GM12878 (cell line): ENCODE data around the gene CLEC16A. TPM values are rescaled to one million over a fixed set of nuclear protein-coding genes. Genes with fewer than 3 reads are reported as not detected.
A peak's percentile ranks its signal among the peaks of the same experiment; 100 is the strongest.

Experiments used
- ATAC-seq: fragments of 200-7000 bp; cut with Tn5 transposase; 3 replicates; pipeline ENCODE4 v1.9.1; 2020; ENCODE audit warnings: mild to moderate bottlenecking, moderate library complexity
- BruUV-seq: library from RNA; stranded (reverse); fragments of 400-500 nt; replicated peaks from 2 replicates; lab custom pipeline; 2021; lab: Mats Ljungman, UMichigan
- CTCF ChIA-PET: fragments of 300-600 bp; sonication (Branson Sonifier 250); formaldehyde crosslinking; extraction: SDS; loops from one replicate; lab custom pipeline; 2021; ENCODE audit warnings: inconsistent platforms; lab: Yijun Ruan, JAX
- POLR2A ChIA-PET: fragments of 350-600 bp; formaldehyde crosslinking; extraction: SDS; loops from one replicate; lab custom pipeline; 2021; ENCODE audit warnings: inconsistent platforms; lab: Charles Lee
- RAD21 ChIA-PET: fragments of 300-600 bp; sonication (Branson Sonifier 250); formaldehyde crosslinking; loops from one replicate; lab custom pipeline; 2023; ENCODE audit warnings: antibody characterized with exemption; ENCODE audit not compliant: unreplicated experiment; lab: Charles Lee
- SMC1A ChIA-PET: fragments of 300-600 bp; sonication (Branson Sonifier 250); formaldehyde crosslinking; loops from one replicate; lab custom pipeline; 2023; ENCODE audit not compliant: unreplicated experiment, uncharacterized antibody; lab: Charles Lee
- DNase-seq: peaks from one replicate; pipeline ENCODE4 v3.0.0-alpha.2; 2011; ENCODE audit warnings: low read depth, low spot score
- FAIRE-seq: peaks from 3 replicates; lab custom pipeline; 2011; peaks lifted over from hg19 to GRCh38; lab: Jason Lieb, UNC
- H2AFZ ChIP-seq: 2 replicates; pipeline ENCODE4 v1.6.0; 2011; ENCODE audit warnings: low read depth, low read length, control low read depth; ENCODE audit not compliant: control insufficient read depth
- H3K27ac ChIP-seq: 2 replicates; pipeline ENCODE4 v1.5.1; 2011; ENCODE audit warnings: control low read depth; ENCODE audit not compliant: control insufficient read depth, insufficient read depth
- H3K27me3 ChIP-seq, 2 experiments: replicated peaks in 1 of 2; 2 replicates each; pipeline versions ENCODE4 v1.6.0 to v1.6.1; 2011; ENCODE audit warnings: low read length in 1 of 2; ENCODE audit not compliant: control insufficient read depth in 2 of 2, insufficient read depth in 2 of 2
- H3K36me3 ChIP-seq, 2 experiments: 2 replicates each; pipeline ENCODE4 v1.5.1; 2011; ENCODE audit warnings: low read length in 1 of 2; ENCODE audit not compliant: control insufficient read depth in 2 of 2, insufficient read depth in 2 of 2
- H3K4me1 ChIP-seq: 2 replicates; pipeline ENCODE4 v1.6.1; 2011; ENCODE audit warnings: mild to moderate bottlenecking, low read length, moderate library complexity, mixed read lengths; ENCODE audit not compliant: control insufficient read depth, insufficient read depth
- H3K4me2 ChIP-seq: 2 replicates; pipeline ENCODE4 v1.6.0; 2011; ENCODE audit warnings: control low read depth; ENCODE audit not compliant: control insufficient read depth, insufficient read depth
- H3K4me3 ChIP-seq: fragments of 200-600 bp; sonication (generic); 2 replicates; pipeline ENCODE4 v1.5.1; 2016
- H3K79me2 ChIP-seq: 2 replicates; pipeline ENCODE4 v1.6.0; 2011; ENCODE audit warnings: low read length; ENCODE audit not compliant: control insufficient read depth, insufficient read depth
- H3K9ac ChIP-seq: 2 replicates; pipeline ENCODE4 v1.8.0; 2011; ENCODE audit warnings: low read length, control low read depth, mixed read lengths; ENCODE audit not compliant: control insufficient read depth, insufficient read depth
- H3K9me3 ChIP-seq: replicated peaks from 3 replicates; pipeline ENCODE4 v1.5.1; 2011; ENCODE audit warnings: mild to moderate bottlenecking, low read length; ENCODE audit not compliant: control insufficient read depth, insufficient read depth
- H4K20me1 ChIP-seq: 2 replicates; pipeline ENCODE4 v1.6.0; 2011; ENCODE audit not compliant: control insufficient read depth, insufficient read depth
- EP300 ChIP-seq, 2 experiments: fragments of 150-350 bp in 1 of 2; IDR thresholded peaks; 2 replicates each; pipeline ENCODE4 v1.6.1; 2011 to 2012; ENCODE audit warnings: low read depth in 2 of 2, low read length in 2 of 2, borderline replicate concordance in 1 of 2, improper control_type of control experiment in 1 of 2, inconsistent platforms in 1 of 2; ENCODE audit not compliant: control insufficient read depth in 1 of 2
- ETV6 ChIP-seq, 2 experiments: fragments of 450-650 bp in 1 of 2; IDR thresholded peaks in 1 of 2; conservative IDR thresholded peaks in 1 of 2; 2 replicates each; pipeline ENCODE4 v1.6.1; 2014; ENCODE audit warnings: antibody characterized with exemption in 1 of 2, borderline replicate concordance in 1 of 2, low read depth in 1 of 2, mild to moderate bottlenecking in 1 of 2, moderate library complexity in 1 of 2
- JUND ChIP-seq: IDR thresholded peaks from 2 replicates; pipeline ENCODE4 v1.6.1; 2012; ENCODE audit warnings: low read depth, mild to moderate bottlenecking, low read length, improper control_type of control experiment, moderate library complexity
- MTA3 ChIP-seq: IDR thresholded peaks from 2 replicates; pipeline ENCODE4 v1.6.1; 2012; ENCODE audit warnings: low read length, inconsistent platforms, borderline replicate concordance
- POLR2A ChIP-seq: IDR thresholded peaks from 2 replicates; pipeline ENCODE4 v1.6.1; 2011; ENCODE audit warnings: low read depth, mild to moderate bottlenecking, low read length
- POLR2AphosphoS5 ChIP-seq: IDR thresholded peaks from 2 replicates; pipeline ENCODE4 v1.6.1; 2011; ENCODE audit warnings: mild to moderate bottlenecking, low read length, inconsistent platforms
- RBBP5 ChIP-seq: fragments of 200-600 bp; sonication (generic); conservative IDR thresholded peaks from 2 replicates; pipeline ENCODE4 v1.6.1; 2016
- SPI1 ChIP-seq: IDR thresholded peaks from 2 replicates; pipeline ENCODE4 v1.6.1; 2011; ENCODE audit warnings: low read depth, mild to moderate bottlenecking, low read length, moderate library complexity, borderline replicate concordance; ENCODE audit not compliant: insufficient read depth
- SUPT20H ChIP-seq: IDR thresholded peaks from 2 replicates; pipeline ENCODE4 v1.6.1; 2011; ENCODE audit warnings: low read depth, mild to moderate bottlenecking, low read length, moderate library complexity, borderline replicate concordance; ENCODE audit not compliant: control insufficient read depth
- TARDBP ChIP-seq: IDR thresholded peaks from 2 replicates; pipeline ENCODE4 v1.6.1; 2016; ENCODE audit warnings: borderline replicate concordance
- TCF12 ChIP-seq: IDR thresholded peaks from 2 replicates; pipeline ENCODE4 v1.6.1; 2011; ENCODE audit warnings: low read depth, mild to moderate bottlenecking, low read length
- ZNF217 ChIP-seq: fragments of 450-650 bp; IDR thresholded peaks from 2 replicates; pipeline ENCODE4 v1.6.1; 2017; ENCODE audit warnings: antibody characterized with exemption, mild to moderate bottlenecking
- WGBS: methylation state at CpG from one replicate; pipeline ENCODE4 v1.1.6; 2016; ENCODE audit warnings: low lambda C conversion rate; ENCODE audit not compliant: insufficient replicate concordance, insufficient coverage; ENCODE audit errors: missing lambda C conversion rate; 5-methylcytosine and 5-hydroxymethylcytosine counted together
- in situ Hi-C: fragments of 300-500 bp; cut with MboI; formaldehyde crosslinking; loops from 9 replicates; pipeline ENCODE4 v1.14.3; 2018; ENCODE audit warnings: mixed read lengths
- intact Hi-C: fragments of 100-400 bp; cut with micrococcal nuclease; formaldehyde crosslinking; loops from one replicate; pipeline ENCODE4 v1.14.2; 2022; ENCODE audit not compliant: unreplicated experiment
- polyA plus RNA-seq, 11 experiments: library from polyadenylated mRNA; depleted of rRNA in 4 of 11; unstranded in 6 of 11; stranded (reverse) in 5 of 11; fragments of >200 nt; fragmentation: Nextera tagmentation in 4 of 11; fragmentation: Illumina TruSeq in 1 of 11; extraction: Ambion mirVana in 4 of 11; extraction: Trizol in 1 of 11; gene quantifications; 1 replicate in 1 of 11; 2 replicates in 10 of 11; pipeline versions ENCODE4 v1.2.1 to v1.2.3, GENCODE V29; 2011 to 2016; ENCODE audit warnings: inconsistent platforms in 2 of 11, missing spikeins in 2 of 11, low read depth in 1 of 11
- total RNA-seq, 4 experiments: library from RNA; depleted of rRNA in 3 of 4; stranded (reverse); fragments of >200 nt in 3 of 4; fragmentation: Illumina TruSeq in 1 of 4; extraction: Trizol in 1 of 4; gene quantifications; 2 replicates each; pipeline versions ENCODE4 v1.2.1 to v1.2.3, GENCODE V29; 2013 to 2021
- TF ChIP-seq, protein P1 (sequence below): IDR thresholded peaks from 2 replicates; pipeline ENCODE4 v1.6.1; 2011; ENCODE audit warnings: borderline replicate concordance, low read depth, mild to moderate bottlenecking, moderate library complexity, mixed read lengths, low read length; ENCODE audit not compliant: insufficient read depth; ENCODE audit errors: extremely low read length
- TF ChIP-seq, protein P2 (sequence below): fragments of 450-650 bp; formaldehyde crosslinking; IDR thresholded peaks from 2 replicates; pipeline ENCODE4 v1.5.0; 2022; ENCODE audit warnings: mild to moderate bottlenecking, missing genetic modification characterization
- TF ChIP-seq, protein P3 (sequence below): fragments of 450-650 bp; IDR thresholded peaks from 2 replicates; pipeline ENCODE4 v1.6.1; 2016; ENCODE audit warnings: mild to moderate bottlenecking

The CLEC16A gene
- total and polyA plus RNA-seq, 10 of the 15 experiments (the other 5 are each of a cell fraction or from before 2014, with no cell fraction given), result 1.5 to 28.8 (median 19.2) TPM

DNA sequence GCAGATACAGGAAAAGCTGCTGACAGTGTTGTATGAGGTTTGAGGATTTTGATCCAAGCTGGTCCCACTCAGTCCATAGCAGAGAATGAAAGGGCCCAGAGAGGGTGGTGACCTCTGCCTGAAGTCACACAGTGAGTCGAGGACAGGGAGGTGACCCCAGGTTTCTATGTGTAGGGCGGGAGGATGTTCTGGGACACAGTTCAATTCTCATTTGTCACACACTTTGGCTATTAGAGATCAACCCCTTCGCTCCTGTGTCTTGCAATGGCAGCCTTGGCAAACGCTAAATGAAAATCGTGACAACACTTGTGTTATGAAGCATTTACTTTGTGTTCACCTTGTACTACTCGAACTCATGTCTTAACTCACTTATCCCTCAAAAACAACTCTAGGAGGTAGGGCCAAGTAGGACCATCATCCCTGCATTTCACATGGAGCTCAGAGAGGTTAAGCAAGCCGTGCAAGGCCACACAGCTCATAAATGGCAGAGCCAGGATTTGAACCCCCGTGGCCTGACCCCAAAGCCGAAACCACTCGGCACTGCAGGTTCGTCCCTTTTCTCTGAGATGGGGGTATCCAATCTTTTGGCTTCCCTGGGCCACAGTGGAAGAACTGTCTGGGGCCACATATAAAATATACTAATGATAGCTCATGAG lies 12.3 kb upstream of the CLEC16A start (continued):
- TF ChIP-seq, protein P1, sequence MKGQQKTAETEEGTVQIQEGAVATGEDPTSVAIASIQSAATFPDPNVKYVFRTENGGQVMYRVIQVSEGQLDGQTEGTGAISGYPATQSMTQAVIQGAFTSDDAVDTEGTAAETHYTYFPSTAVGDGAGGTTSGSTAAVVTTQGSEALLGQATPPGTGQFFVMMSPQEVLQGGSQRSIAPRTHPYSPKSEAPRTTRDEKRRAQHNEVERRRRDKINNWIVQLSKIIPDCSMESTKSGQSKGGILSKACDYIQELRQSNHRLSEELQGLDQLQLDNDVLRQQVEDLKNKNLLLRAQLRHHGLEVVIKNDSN, result no peak
- TF ChIP-seq TARDBP (no peak), MTA3 (no peak), SPI1 (no peak), POLR2AphosphoS5 (peak; percentile 57; the same call in 1 of the 2 replicates)

DNA sequence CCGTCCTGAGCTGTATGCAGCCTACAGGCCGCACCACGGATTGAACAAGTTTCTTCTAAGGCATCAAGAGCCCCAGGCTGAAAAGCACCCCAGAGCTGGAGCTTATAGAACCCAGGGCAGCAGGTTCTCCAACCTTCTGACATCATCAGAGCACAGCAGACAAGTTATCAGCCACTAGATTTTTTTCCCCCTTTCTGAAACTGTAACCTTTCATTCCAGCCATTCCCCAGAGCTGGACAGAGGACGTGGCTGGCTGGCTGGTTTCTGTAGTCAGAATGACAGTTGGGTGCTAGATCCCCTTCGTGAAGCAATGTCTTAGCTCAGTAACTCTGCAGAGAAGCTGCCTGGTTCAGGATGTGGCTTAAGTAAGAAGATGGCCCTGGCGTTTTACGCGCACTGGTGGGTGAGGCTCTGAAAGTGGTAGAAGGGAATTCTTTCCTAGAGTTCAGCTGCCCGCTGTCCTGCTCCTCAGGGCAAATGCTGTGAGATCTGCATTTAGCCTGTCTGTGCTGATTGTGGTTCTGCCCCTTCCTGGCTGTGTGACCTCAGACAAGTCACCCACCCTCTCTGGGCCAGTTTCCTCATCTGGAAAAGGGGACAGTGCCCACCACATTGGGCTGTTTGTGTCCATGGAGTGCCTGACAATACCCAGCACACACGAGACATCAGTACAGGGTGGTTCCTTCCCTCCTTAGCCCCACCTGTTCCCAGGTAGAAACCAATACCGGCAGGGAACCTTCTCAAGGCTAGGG lies 11.2 kb upstream of the CLEC16A start:
- no peak for FAIRE-seq
- Histone ChIP-seq H3K36me3 (peaks cover 0 to 2% of the 10 kb centered on the region in 2 experiments; a peak in 2 of 4 replicates), H3K4me1 (peaks cover 16% of the 10 kb centered on the region), H3K27ac (no peak overlapping the region), H3K4me2 (no peak overlapping the region), H3K9ac (no peak overlapping the region), H4K20me1 (no peaks in the 10 kb centered on the region; the same call in 1 of the 2 replicates), H3K9me3 (no peaks in the 10 kb centered on the region), H3K4me3 (no peak overlapping the region), H2AFZ (no peak overlapping the region), H3K27me3 (no peaks in the 10 kb centered on the region), H3K79me2 (peaks cover 20% of the 10 kb centered on the region)
- intact Hi-C loops, result no loop called here
- DNase-seq, result no peak
- SMC1A ChIA-PET, result interaction anchor here (1.0 to 2.2 kb wide), 5 partner anchors 8 to 17 kb away, joined by 4 to 12 read pairs (median 4); partner anchors contain the start of gene DEXI
- POLR2A ChIA-PET, result interaction anchor here (1.8 kb wide), 1 partner anchor 8 kb away, joined by 13 read pairs; the partner anchor contains the start of gene DEXI
- RAD21 ChIA-PET, result interaction anchor here (1.0 to 1.3 kb wide), 4 partner anchors 14 to 195 kb away, joined by 3 to 6 read pairs (median 4); no protein-coding TSS in a partner anchor
- no TSS peak for BruUV-seq
- in situ Hi-C loops, result no loop called here
- 84% methylated on average over 11 of the region's 11 CpGs for WGBS
- ATAC-seq, result no peak
- CTCF ChIA-PET, result interaction anchor here (0.7 to 2.5 kb wide), 3 partner anchors 14 to 301 kb away, joined by 3 to 11 read pairs (median 8); no protein-coding TSS in a partner anchor
- TF ChIP-seq, protein P2, sequence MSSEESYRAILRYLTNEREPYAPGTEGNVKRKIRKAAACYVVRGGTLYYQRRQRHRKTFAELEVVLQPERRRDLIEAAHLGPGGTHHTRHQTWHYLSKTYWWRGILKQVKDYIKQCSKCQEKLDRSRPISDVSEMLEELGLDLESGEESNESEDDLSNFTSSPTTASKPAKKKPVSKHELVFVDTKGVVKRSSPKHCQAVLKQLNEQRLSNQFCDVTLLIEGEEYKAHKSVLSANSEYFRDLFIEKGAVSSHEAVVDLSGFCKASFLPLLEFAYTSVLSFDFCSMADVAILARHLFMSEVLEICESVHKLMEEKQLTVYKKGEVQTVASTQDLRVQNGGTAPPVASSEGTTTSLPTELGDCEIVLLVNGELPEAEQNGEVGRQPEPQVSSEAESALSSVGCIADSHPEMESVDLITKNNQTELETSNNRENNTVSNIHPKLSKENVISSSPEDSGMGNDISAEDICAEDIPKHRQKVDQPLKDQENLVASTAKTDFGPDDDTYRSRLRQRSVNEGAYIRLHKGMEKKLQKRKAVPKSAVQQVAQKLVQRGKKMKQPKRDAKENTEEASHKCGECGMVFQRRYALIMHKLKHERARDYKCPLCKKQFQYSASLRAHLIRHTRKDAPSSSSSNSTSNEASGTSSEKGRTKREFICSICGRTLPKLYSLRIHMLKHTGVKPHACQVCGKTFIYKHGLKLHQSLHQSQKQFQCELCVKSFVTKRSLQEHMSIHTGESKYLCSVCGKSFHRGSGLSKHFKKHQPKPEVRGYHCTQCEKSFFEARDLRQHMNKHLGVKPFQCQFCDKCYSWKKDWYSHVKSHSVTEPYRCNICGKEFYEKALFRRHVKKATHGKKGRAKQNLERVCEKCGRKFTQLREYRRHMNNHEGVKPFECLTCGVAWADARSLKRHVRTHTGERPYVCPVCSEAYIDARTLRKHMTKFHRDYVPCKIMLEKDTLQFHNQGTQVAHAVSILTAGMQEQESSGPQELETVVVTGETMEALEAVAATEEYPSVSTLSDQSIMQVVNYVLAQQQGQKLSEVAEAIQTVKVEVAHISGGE (CRISPR knock-in tag), result no peak
- TF ChIP-seq RBBP5 (no peak), SUPT20H (no peak), JUND (no peak), TCF12 (no peak), ETV6 (conservative IDR thresholded peaks at IDR 0.05 in 1 of 2, IDR thresholded peaks at IDR 0.05 in 1 of 2; ENCODE audit: borderline replicate concordance in 1 of 2, low read depth in 1 of 2) (no peak), ZNF217 (no peak), POLR2A (peak; percentile 37), EP300 (IDR thresholded peaks at IDR 0.05; ENCODE audit: borderline replicate concordance in 1 of 2, control insufficient read depth in 1 of 2, low read depth in 2 of 2, low read length in 2 of 2) (no peak)
- TF ChIP-seq, protein P3, sequence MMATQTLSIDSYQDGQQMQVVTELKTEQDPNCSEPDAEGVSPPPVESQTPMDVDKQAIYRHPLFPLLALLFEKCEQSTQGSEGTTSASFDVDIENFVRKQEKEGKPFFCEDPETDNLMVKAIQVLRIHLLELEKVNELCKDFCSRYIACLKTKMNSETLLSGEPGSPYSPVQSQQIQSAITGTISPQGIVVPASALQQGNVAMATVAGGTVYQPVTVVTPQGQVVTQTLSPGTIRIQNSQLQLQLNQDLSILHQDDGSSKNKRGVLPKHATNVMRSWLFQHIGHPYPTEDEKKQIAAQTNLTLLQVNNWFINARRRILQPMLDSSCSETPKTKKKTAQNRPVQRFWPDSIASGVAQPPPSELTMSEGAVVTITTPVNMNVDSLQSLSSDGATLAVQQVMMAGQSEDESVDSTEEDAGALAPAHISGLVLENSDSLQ, result no peak
